Left kidney (tissue), 2 donors: ENCODE results near the gene TMPRSS7. TPM values are rescaled to one million over a fixed set of nuclear protein-coding genes. Genes with fewer than 3 reads are reported as not detected.
"Not testable (repeated sequence)": the region's sequence is repeated elsewhere in the genome, so short reads cannot be mapped to it uniquely, and the experiment has no call there.

Experiments used
- DNase-seq: peaks from one replicate; pipeline ENCODE4 v3.0.0-alpha.2; 2013
- polyA plus RNA-seq: library from polyadenylated mRNA; unstranded; fragments of 120-200 nt; gene quantifications from one replicate; pipeline ENCODE4 v1.2.1, GENCODE V29; 2013; ENCODE audit not compliant: insufficient read length

TMPRSS7 gene
- polyA plus RNA-seq, 1 donor: not detected

GRCh38 chr3:112012205-112012992 lies 22.1 kb upstream of the TMPRSS7 start:
- no peak for DNase-seq

- peak; percentile 74 for DNase-seq
These were observed 21.3 kb upstream of the TMPRSS7 start for GRCh38 chr3:112013058-112013783.

GRCh38 chr3:112013784-112014143 lies 20.8 kb upstream of the TMPRSS7 start:
- DNase-seq: no peak

GRCh38 chr3:112017091-112017490 lies 17.4 kb upstream of the TMPRSS7 start:
- no peak for DNase-seq

- no peak for DNase-seq
These were observed 15.8 kb upstream of the TMPRSS7 start for GRCh38 chr3:112018712-112019111.

- DNase-seq: no peak
These were observed 14.8 kb upstream of the TMPRSS7 start for GRCh38 chr3:112019716-112020115.

GRCh38 chr3:112020674-112021085 lies 13.9 kb upstream of the TMPRSS7 start:
- no peak for DNase-seq

GRCh38 chr3:112027142-112027541 lies 7.4 kb upstream of the TMPRSS7 start:
- DNase-seq: no peak

GRCh38 chr3:112027826-112028225 lies 6.7 kb upstream of the TMPRSS7 start:
- DNase-seq: no peak

- no peak for DNase-seq
These were observed 3.6 kb upstream of the TMPRSS7 start for GRCh38 chr3:112030901-112031300.

GRCh38 chr3:112032098-112032731 lies 2.3 kb upstream of the TMPRSS7 start:
- no peak for DNase-seq

GRCh38 chr3:112035241-112035640 lies 705 bp downstream of the TMPRSS7 start:
- DNase-seq: no peak

- DNase-seq: not testable (repeated sequence)
These were observed 2.7 kb downstream of the TMPRSS7 start for GRCh38 chr3:112037194-112037593.

- DNase-seq: no peak
These were observed 4.3 kb downstream of the TMPRSS7 start for GRCh38 chr3:112038863-112039262.

- DNase-seq: no peak
These were observed 6.8 kb downstream of the TMPRSS7 start for GRCh38 chr3:112041321-112041720.

GRCh38 chr3:112042842-112043280 lies 8.3 kb downstream of the TMPRSS7 start:
- DNase-seq: no peak

GRCh38 chr3:112043621-112044201 lies 9.2 kb downstream of the TMPRSS7 start:
- DNase-seq: peak; percentile 56

GRCh38 chr3:112046599-112046998 lies 12.1 kb downstream of the TMPRSS7 start:
- no peak for DNase-seq

- DNase-seq: no peak
These were observed 12.7 kb downstream of the TMPRSS7 start for GRCh38 chr3:112047264-112047663.

- DNase-seq: no peak
These were observed 14.4 kb downstream of the TMPRSS7 start for GRCh38 chr3:112048911-112049310.

- DNase-seq: no peak
These were observed 18.7 kb downstream of the TMPRSS7 start for GRCh38 chr3:112053229-112053628.

GRCh38 chr3:112056451-112056929 lies 22.0 kb downstream of the TMPRSS7 start:
- no peak for DNase-seq
